H1 (cell line): Measurements from ENCODE around the gene MICOS13. TPM values are rescaled to one million over a fixed set of nuclear protein-coding genes. Genes with fewer than 3 reads are reported as not detected.

ENCODE experiments used
- EZH2 ChIP-seq: fragments of 200-600 bp; sonication (generic); IDR thresholded peaks from 2 replicates; pipeline ENCODE4 v1.7.1; 2012; ENCODE audit warnings: low read depth, mild to moderate bottlenecking, moderate library complexity, low read length, inconsistent platforms; ENCODE audit not compliant: severe bottlenecking
- GABPA ChIP-seq: IDR thresholded peaks from 2 replicates; pipeline ENCODE4 v1.6.1; 2011; ENCODE audit warnings: mild to moderate bottlenecking, low read length, moderate library complexity, borderline replicate concordance; ENCODE audit not compliant: insufficient read depth
- HDAC2 ChIP-seq, 2 experiments: fragments of 300-600 bp in 1 of 2; sonication (generic) in 1 of 2; IDR thresholded peaks; 2 replicates each; pipeline ENCODE4 v1.6.1; 2011 to 2012; ENCODE audit warnings: low read depth in 2 of 2, low read length in 2 of 2, mild to moderate bottlenecking in 2 of 2, moderate library complexity in 2 of 2, borderline replicate concordance in 1 of 2, inconsistent platforms in 1 of 2
- PHF8 ChIP-seq: fragments of 200-600 bp; sonication (generic); conservative IDR thresholded peaks from 2 replicates; pipeline ENCODE4 v1.7.1; 2012; ENCODE audit warnings: low read depth, mild to moderate bottlenecking, inconsistent platforms, low read length, moderate library complexity
- RBBP5 ChIP-seq: IDR thresholded peaks from 2 replicates; pipeline ENCODE4 v1.7.1; 2012; ENCODE audit warnings: low read depth, mild to moderate bottlenecking, inconsistent platforms, low read length, moderate library complexity, borderline replicate concordance
- SUZ12 ChIP-seq: fragments of 200-600 bp; sonication (generic); IDR thresholded peaks from 2 replicates; pipeline ENCODE4 v1.6.1; 2012; ENCODE audit warnings: mild to moderate bottlenecking, inconsistent platforms, low read length, moderate library complexity, mixed read lengths
- polyA plus RNA-seq, 7 experiments: library from polyadenylated mRNA; depleted of rRNA in 3 of 7; stranded (reverse) in 5 of 7; unstranded in 2 of 7; fragments of >200 nt in 5 of 7; fragments of 200-250 nt in 2 of 7; gene quantifications; 1 replicate in 5 of 7; 2 replicates in 1 of 7; 4 replicates in 1 of 7; pipeline versions ENCODE4 v1.2.1 to v1.2.3, GENCODE V29; 2011 to 2013; ENCODE audit warnings: missing spikeins in 2 of 7, mixed read lengths in 2 of 7
- total RNA-seq: library from RNA; stranded (reverse); fragmentation: NEBNext Ultra II Directional; extraction: Animal tissue kit (Norgen Biotek cat#: 25700); gene quantifications from 2 replicates; pipeline ENCODE4 v1.2.1, GENCODE V29; 2021
- TF ChIP-seq, protein P1 (sequence below): fragments of 300-600 bp; sonication (generic); IDR thresholded peaks from 2 replicates; pipeline ENCODE4 v1.7.1; 2012; ENCODE audit warnings: low read length, moderate library complexity, mild to moderate bottlenecking, inconsistent platforms; ENCODE audit not compliant: insufficient replicate concordance

MICOS13 gene
- total and polyA plus RNA-seq, 2 of the 8 experiments (the other 6 are each of a cell fraction or from before 2014, with no cell fraction given) = 17.3 to 36.1 TPM

GRCh38 chr19:5680437-5681368 is at the start of gene MICOS13, which contains the start of gene HSD11B1L (continued):
- TF ChIP-seq PHF8 = peak; percentile 41; the same call in 1 of the 2 replicates
- no peak for TF ChIP-seq EZH2
- TF ChIP-seq HDAC2 (IDR thresholded peaks at IDR 0.05; ENCODE audit: borderline replicate concordance in 1 of 2, low read depth in 2 of 2, low read length in 2 of 2) = no peak
- no peak for TF ChIP-seq GABPA
- no peak; the same call in 1 of the 2 replicates for TF ChIP-seq RBBP5
- TF ChIP-seq SUZ12 = no peak
- TF ChIP-seq, protein P1, sequence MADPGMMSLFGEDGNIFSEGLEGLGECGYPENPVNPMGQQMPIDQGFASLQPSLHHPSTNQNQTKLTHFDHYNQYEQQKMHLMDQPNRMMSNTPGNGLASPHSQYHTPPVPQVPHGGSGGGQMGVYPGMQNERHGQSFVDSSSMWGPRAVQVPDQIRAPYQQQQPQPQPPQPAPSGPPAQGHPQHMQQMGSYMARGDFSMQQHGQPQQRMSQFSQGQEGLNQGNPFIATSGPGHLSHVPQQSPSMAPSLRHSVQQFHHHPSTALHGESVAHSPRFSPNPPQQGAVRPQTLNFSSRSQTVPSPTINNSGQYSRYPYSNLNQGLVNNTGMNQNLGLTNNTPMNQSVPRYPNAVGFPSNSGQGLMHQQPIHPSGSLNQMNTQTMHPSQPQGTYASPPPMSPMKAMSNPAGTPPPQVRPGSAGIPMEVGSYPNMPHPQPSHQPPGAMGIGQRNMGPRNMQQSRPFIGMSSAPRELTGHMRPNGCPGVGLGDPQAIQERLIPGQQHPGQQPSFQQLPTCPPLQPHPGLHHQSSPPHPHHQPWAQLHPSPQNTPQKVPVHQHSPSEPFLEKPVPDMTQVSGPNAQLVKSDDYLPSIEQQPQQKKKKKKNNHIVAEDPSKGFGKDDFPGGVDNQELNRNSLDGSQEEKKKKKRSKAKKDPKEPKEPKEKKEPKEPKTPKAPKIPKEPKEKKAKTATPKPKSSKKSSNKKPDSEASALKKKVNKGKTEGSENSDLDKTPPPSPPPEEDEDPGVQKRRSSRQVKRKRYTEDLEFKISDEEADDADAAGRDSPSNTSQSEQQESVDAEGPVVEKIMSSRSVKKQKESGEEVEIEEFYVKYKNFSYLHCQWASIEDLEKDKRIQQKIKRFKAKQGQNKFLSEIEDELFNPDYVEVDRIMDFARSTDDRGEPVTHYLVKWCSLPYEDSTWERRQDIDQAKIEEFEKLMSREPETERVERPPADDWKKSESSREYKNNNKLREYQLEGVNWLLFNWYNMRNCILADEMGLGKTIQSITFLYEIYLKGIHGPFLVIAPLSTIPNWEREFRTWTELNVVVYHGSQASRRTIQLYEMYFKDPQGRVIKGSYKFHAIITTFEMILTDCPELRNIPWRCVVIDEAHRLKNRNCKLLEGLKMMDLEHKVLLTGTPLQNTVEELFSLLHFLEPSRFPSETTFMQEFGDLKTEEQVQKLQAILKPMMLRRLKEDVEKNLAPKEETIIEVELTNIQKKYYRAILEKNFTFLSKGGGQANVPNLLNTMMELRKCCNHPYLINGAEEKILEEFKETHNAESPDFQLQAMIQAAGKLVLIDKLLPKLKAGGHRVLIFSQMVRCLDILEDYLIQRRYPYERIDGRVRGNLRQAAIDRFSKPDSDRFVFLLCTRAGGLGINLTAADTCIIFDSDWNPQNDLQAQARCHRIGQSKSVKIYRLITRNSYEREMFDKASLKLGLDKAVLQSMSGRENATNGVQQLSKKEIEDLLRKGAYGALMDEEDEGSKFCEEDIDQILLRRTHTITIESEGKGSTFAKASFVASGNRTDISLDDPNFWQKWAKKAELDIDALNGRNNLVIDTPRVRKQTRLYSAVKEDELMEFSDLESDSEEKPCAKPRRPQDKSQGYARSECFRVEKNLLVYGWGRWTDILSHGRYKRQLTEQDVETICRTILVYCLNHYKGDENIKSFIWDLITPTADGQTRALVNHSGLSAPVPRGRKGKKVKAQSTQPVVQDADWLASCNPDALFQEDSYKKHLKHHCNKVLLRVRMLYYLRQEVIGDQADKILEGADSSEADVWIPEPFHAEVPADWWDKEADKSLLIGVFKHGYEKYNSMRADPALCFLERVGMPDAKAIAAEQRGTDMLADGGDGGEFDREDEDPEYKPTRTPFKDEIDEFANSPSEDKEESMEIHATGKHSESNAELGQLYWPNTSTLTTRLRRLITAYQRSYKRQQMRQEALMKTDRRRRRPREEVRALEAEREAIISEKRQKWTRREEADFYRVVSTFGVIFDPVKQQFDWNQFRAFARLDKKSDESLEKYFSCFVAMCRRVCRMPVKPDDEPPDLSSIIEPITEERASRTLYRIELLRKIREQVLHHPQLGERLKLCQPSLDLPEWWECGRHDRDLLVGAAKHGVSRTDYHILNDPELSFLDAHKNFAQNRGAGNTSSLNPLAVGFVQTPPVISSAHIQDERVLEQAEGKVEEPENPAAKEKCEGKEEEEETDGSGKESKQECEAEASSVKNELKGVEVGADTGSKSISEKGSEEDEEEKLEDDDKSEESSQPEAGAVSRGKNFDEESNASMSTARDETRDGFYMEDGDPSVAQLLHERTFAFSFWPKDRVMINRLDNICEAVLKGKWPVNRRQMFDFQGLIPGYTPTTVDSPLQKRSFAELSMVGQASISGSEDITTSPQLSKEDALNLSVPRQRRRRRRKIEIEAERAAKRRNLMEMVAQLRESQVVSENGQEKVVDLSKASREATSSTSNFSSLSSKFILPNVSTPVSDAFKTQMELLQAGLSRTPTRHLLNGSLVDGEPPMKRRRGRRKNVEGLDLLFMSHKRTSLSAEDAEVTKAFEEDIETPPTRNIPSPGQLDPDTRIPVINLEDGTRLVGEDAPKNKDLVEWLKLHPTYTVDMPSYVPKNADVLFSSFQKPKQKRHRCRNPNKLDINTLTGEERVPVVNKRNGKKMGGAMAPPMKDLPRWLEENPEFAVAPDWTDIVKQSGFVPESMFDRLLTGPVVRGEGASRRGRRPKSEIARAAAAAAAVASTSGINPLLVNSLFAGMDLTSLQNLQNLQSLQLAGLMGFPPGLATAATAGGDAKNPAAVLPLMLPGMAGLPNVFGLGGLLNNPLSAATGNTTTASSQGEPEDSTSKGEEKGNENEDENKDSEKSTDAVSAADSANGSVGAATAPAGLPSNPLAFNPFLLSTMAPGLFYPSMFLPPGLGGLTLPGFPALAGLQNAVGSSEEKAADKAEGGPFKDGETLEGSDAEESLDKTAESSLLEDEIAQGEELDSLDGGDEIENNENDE = no peak
